BLaER1 (cell line): Measurements from ENCODE around the gene HTRA3.
"Not testable (repeated sequence)": the region's sequence is repeated elsewhere in the genome, so short reads cannot be mapped to it uniquely, and the experiment has no call there.

ENCODE experiments used
- H3K27ac ChIP-seq: shearing (Covaris generic); formaldehyde crosslinking; 2 replicates; pipeline ENCODE4 v1.8.1; 2022
- H3K27me3 ChIP-seq: shearing (Covaris generic); formaldehyde crosslinking; 2 replicates; pipeline ENCODE4 v1.8.1; 2022
- H3K36me3 ChIP-seq: shearing (Covaris generic); formaldehyde crosslinking; 2 replicates; pipeline ENCODE4 v1.8.1; 2022
- H3K4me1 ChIP-seq: shearing (Covaris generic); formaldehyde crosslinking; 2 replicates; pipeline ENCODE4 v1.8.1; 2022
- H3K4me2 ChIP-seq: shearing (Covaris generic); formaldehyde crosslinking; 2 replicates; pipeline ENCODE4 v1.8.1; 2022
- H3K4me3 ChIP-seq: shearing (Covaris generic); formaldehyde crosslinking; 2 replicates; pipeline ENCODE4 v1.8.1; 2022
- H3K9ac ChIP-seq: shearing (Covaris generic); formaldehyde crosslinking; 2 replicates; pipeline ENCODE4 v1.8.1; 2022
- H3K9me3 ChIP-seq: shearing (Covaris generic); formaldehyde crosslinking; 2 replicates; pipeline ENCODE4 v1.8.1; 2022
- H4K20me1 ChIP-seq: shearing (Covaris generic); formaldehyde crosslinking; 2 replicates; pipeline ENCODE4 v1.8.1; 2022
- Cebpa-rat ChIP-seq: shearing (Covaris generic); IDR thresholded peaks from 2 replicates; pipeline ENCODE4 v1.8.1; 2022

Gene HTRA3

DNA sequence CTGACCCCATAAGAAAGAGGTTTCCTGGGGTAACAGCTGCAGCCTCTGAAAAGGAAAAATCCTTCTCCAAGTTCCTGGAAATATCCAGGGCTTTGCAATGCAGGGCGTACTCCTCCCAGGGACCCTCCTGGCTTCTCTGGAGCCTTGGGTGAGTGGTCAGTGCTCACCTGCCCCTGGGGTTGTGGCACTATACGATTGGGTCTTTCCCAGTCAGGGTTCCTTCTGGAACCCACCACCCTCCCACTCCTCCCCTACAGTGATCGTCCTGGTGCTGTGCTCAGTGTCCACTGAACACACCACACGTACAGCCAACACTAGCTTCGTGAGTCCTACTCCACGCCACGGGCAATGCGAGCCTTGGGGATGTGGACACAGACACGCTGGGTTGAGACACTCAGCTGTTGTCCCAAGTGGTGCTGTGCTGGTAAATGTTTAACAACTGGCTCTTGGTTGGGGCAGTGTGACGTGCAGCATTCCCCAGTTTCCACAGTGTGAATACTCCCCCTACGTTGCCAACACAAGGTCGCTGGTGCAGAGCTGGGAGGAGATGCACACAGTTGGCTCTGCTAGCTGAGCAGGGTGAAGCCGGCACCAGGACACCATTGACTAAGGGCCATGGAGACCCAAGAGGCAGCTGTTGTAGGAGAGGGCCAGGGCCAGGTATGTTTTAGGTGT lies 65.4 kb downstream of the HTRA3 start:
- peaks cover 35% of the 10 kb centered on the region for H3K9me3 ChIP-seq
- H3K27ac ChIP-seq: no peak overlapping the region
- H3K9ac ChIP-seq: no peak overlapping the region
- no peaks in the 10 kb centered on the region for H3K27me3 ChIP-seq
- no peak overlapping the region for H3K4me2 ChIP-seq
- TF ChIP-seq Cebpa-rat: no peak
- H3K36me3 ChIP-seq: no peaks in the 10 kb centered on the region
- H3K4me1 ChIP-seq: peaks cover 28% of the 10 kb centered on the region
- no peaks in the 10 kb centered on the region for H4K20me1 ChIP-seq
- no peak overlapping the region for H3K4me3 ChIP-seq

DNA sequence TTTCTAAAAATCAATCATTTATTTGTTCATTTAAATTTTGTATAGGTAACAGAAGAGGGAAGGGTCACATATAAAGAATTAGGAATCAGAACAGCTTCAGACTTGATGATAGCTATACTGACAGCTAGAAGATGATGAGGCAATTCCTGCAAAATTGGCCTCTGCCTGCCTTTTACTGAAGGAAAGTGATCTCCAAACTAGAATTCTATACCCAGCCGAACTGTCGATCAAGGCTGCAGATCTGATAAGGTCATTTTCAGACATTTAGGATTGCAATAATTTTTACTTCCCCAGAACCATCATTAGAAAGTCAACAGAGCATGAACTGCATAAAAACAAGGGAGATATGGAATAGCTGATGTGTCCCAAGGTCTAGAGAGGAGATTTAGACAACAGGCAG lies 66.3 kb downstream of the HTRA3 start:
- no peak overlapping the region for H3K4me3 ChIP-seq
- H3K36me3 ChIP-seq: no peaks in the 10 kb centered on the region
- H3K27me3 ChIP-seq: no peaks in the 10 kb centered on the region
- H4K20me1 ChIP-seq: no peaks in the 10 kb centered on the region
- no peak overlapping the region for H3K4me2 ChIP-seq
- TF ChIP-seq Cebpa-rat: no peak
- no peak overlapping the region for H3K27ac ChIP-seq
- peaks cover 19% of the 10 kb centered on the region for H3K4me1 ChIP-seq
- H3K9ac ChIP-seq: no peak overlapping the region
- peaks cover 40% of the 10 kb centered on the region for H3K9me3 ChIP-seq

DNA sequence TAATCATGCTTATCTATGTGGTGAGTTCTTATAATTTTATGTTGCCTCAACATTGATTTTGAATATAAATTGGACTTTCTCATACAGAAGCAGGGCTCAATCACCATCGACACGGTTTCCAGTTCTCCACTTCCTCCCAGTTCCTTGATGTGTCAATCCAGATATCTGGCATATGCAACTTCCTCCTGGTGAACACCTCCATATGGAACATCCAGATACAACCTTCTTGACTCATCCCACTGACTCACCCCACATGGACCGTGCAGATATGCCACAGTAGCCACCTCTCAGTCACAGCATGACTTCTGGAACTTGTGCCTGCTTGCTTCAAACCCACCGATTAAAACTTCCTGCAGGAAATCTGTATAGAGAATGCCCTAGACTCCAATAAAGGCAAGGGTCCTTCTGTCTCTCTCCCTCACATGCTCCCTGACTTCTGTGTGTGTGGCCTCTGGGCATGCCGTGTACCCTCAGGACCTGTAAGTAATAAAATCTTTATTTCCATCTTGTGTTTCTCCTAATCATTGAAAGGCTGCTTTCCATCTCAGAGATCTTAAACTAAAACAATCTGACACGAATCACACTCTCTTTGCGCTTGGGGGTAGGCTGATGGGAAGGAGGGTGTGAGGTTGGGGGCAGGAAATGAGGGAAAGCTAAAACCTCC lies 67.0 kb downstream of the HTRA3 start:
- no peak overlapping the region for H3K4me3 ChIP-seq
- no peaks in the 10 kb centered on the region for H4K20me1 ChIP-seq
- H3K27ac ChIP-seq: no peak overlapping the region
- no peaks in the 10 kb centered on the region for H3K36me3 ChIP-seq
- H3K4me1 ChIP-seq: peaks cover 12% of the 10 kb centered on the region
- H3K9ac ChIP-seq: no peak overlapping the region
- H3K27me3 ChIP-seq: no peaks in the 10 kb centered on the region
- H3K4me2 ChIP-seq: no peak overlapping the region
- TF ChIP-seq Cebpa-rat: no peak
- H3K9me3 ChIP-seq: peaks cover 47% of the 10 kb centered on the region

DNA sequence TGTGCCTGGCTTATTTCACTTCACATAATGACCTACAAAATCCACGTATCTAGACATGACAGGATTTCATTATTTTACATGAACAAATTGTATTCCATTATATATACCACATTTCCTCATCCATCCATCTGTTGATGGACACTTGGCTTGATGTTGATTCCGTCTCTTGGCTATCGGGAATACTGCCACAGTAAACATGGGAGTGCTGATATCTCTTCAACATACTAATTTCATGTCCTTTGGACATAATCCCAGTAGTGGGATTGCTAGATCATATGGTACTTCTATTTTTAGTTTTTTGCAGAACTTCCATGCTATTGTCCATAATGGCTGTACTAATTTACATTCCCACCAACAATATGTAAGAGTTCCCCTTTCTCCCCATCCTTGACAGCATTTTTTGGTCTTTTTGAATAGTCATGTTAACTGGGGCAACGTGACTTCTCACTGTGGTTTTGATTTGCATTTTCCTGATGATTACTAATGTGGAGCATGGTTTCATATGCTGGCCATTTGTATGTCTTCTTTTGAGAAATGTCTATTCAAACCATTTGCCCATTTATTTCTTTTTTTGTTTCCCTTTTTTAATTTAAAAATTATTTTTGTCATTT lies 68.9 kb downstream of the HTRA3 start:
- H3K27ac ChIP-seq: no peak overlapping the region

DNA sequence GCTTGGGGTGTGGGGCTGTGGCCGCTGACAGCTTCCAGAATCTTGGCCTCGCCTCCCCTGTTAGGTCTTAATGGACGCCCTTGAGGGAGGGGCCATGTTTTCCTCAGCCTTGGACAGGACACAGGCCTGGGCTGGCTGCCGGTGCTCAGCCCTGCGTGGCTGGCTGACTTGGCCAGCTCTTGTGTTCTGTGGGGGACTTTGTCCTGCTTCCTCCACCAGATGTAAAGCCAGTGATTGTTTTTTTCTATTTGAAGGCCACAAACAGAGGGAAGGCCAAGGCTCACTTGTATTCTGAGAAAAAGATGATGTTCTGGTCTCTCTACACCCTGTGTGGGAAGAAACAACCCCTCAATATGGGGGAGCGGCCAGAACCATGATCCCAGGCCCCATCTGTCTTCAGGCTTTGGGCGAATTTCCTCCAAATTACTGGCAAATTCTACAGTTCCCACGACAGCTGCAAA lies 71.3 kb downstream of the HTRA3 start:
- Histone ChIP-seq H4K20me1 (no peaks in the 10 kb centered on the region), H3K4me2 (no peak overlapping the region), H3K9me3 (peaks cover 38% of the 10 kb centered on the region), H3K4me1 (peaks cover 15% of the 10 kb centered on the region), H3K4me3 (no peak overlapping the region), H3K27ac (no peak overlapping the region), H3K9ac (no peak overlapping the region), H3K36me3 (no peaks in the 10 kb centered on the region), H3K27me3 (peaks cover 18% of the 10 kb centered on the region)
- no peak for TF ChIP-seq Cebpa-rat

More for the DNA sequence above, 68.9 kb downstream of the HTRA3 start:
- H3K9me3 ChIP-seq: peaks cover 52% of the 10 kb centered on the region
- no peak overlapping the region for H3K4me3 ChIP-seq
- H3K36me3 ChIP-seq: no peaks in the 10 kb centered on the region
- TF ChIP-seq Cebpa-rat: no peak
- no peaks in the 10 kb centered on the region for H4K20me1 ChIP-seq
- H3K9ac ChIP-seq: no peak overlapping the region
- H3K27me3 ChIP-seq: peaks cover 15% of the 10 kb centered on the region
- H3K4me1 ChIP-seq: peaks cover 15% of the 10 kb centered on the region
- H3K4me2 ChIP-seq: no peak overlapping the region

DNA sequence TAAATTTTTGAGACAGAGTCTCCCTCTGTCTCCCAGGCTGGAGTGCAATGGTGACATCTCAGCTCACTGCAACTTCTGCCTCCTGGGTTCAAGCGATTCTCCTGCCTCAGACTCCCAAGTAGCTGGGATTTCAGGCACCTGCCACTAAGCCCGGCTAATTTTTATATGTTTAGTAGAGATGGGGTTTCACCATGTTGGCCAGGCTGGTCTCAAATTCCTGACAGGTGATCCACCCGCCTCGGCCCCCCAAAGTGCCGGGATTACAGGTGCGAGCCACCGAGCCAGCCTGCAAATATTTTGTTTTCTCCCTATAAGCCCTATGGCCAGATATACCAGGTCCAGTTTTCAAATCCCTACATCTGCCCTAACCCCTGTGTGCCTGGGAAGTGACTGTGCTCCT lies 71.7 kb downstream of the HTRA3 start:
- H3K4me2 ChIP-seq, H3K36me3 ChIP-seq, H3K9ac ChIP-seq, H4K20me1 ChIP-seq, H3K4me3 ChIP-seq, H3K27ac ChIP-seq: not testable (repeated sequence)
- Histone ChIP-seq H3K27me3 (peaks cover 18% of the 10 kb centered on the region), H3K9me3 (peaks cover 33% of the 10 kb centered on the region), H3K4me1 (peaks cover 15% of the 10 kb centered on the region)

DNA sequence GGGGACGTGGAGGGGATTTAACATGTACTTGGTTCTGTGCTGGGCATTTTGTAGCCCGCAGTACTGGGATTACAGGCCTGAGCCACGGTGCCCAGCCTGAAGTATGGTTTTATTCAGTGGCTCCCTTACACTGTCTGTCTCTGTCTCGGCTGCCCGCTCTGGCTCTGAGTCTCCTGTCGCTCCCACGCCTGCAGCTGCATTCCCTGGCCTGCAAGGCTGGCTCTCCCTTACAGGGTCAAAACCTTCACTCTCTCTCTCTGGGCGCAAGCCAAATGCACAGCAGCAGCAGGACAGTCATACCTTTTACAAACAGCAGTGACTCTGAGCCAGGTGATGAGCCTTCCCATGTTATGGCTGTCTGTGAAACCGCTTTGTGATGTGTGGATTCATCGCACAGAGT lies 72.1 kb downstream of the HTRA3 start:
- no peak overlapping the region for H3K9ac ChIP-seq
- H3K4me2 ChIP-seq: peak overlapping the region; percentile 34; the same call in 1 of the 2 replicates
- no peak overlapping the region for H3K27ac ChIP-seq
- H3K36me3 ChIP-seq: no peaks in the 10 kb centered on the region
- peaks cover 15% of the 10 kb centered on the region for H3K4me1 ChIP-seq
- H4K20me1 ChIP-seq: no peaks in the 10 kb centered on the region
- no peak overlapping the region for H3K4me3 ChIP-seq
- H3K27me3 ChIP-seq: peaks cover 18% of the 10 kb centered on the region
- peaks cover 29% of the 10 kb centered on the region for H3K9me3 ChIP-seq
- no peak for TF ChIP-seq Cebpa-rat

DNA sequence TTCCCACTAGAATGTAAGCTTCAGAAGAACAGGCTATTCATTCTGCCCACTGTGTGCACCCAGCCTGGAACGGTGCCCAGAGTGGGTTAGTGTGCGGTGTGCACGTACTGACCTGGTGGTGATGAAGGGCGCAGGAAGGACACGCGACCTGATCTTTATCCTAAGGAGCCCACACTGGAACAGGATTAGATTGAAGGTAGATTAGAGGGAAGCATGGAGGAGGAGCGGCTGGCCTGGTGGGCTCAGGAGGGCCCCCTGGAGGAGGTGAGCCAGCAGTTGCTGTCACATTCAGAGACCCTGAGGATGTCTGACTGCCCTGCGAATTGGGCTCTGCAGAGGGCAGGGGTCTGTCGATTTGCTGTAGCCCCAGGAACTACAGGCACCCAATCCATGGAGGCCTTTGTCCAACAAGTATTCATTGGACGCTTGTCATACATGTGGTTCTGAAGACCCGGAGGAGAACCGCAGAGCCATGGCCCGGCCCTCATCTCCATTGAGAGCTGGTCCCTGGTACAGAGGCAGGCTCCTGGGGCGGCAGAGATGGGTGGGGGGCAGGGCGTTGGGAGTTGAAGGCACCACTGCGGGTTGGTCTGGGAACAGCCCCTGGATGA lies 73.2 kb downstream of the HTRA3 start:
- H3K4me2 ChIP-seq: peak overlapping the region; percentile 34

DNA sequence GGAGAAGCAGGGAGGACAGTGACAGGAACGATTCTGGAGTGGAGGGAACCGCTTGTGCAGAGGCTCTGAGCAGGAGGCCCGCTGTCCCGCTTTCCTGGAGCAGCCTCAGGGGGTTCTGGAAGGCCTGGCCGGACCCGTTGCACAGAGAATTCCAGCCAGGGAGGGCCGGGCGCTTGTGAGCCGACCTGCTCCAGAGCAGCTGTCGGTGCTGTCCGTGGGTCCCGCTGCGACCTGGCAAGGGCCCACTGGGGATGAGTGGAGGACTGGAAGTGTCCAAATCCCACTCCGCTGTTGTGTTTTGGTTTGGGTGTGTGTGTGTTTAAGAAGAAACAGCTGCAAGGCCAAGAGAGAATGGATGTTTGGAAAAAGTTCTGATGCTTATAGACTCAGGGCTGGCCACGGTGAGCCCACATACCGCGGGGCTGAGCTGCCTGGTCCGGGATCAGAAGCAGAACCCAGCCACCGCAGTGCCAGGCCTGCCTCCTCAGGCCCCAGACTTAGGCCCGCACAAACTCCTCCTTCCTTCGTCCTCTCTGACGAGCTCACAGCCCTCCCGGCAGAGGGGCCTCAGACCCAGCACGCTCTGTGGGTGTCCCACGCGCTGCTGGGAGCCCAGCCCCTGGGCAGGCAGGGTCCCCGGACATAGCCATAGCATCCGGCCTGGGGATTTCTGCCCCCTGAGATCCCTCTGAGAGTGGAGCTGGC lies 73.9 kb downstream of the HTRA3 start:
- TF ChIP-seq Cebpa-rat: no peak
- no peaks in the 10 kb centered on the region for H3K36me3 ChIP-seq
- no peak overlapping the region for H3K4me3 ChIP-seq
- H4K20me1 ChIP-seq: no peaks in the 10 kb centered on the region
- H3K4me2 ChIP-seq: peak overlapping the region; percentile 34; the same call in 1 of the 2 replicates
- H3K9ac ChIP-seq: no peak overlapping the region
- H3K9me3 ChIP-seq: peaks cover 19% of the 10 kb centered on the region
- no peak overlapping the region for H3K27ac ChIP-seq
- H3K27me3 ChIP-seq: peaks cover 18% of the 10 kb centered on the region
- H3K4me1 ChIP-seq: peaks cover 26% of the 10 kb centered on the region

More for the DNA sequence above, 73.2 kb downstream of the HTRA3 start:
- Histone ChIP-seq H3K4me3 (no peak overlapping the region), H3K27ac (no peak overlapping the region), H3K9ac (no peak overlapping the region), H3K4me1 (peaks cover 20% of the 10 kb centered on the region), H4K20me1 (no peaks in the 10 kb centered on the region), H3K27me3 (peaks cover 18% of the 10 kb centered on the region), H3K9me3 (peaks cover 23% of the 10 kb centered on the region), H3K36me3 (no peaks in the 10 kb centered on the region)
- TF ChIP-seq Cebpa-rat: no peak
